CD1c-positive myeloid dendritic cell (primary cell): ENCODE measurements around the gene NOL4L.

Source experiments
- DNase-seq: peaks from one replicate; pipeline ENCODE4 v3.0.0-alpha.2; 2016; ENCODE audit errors: extremely low spot score

The NOL4L gene

GRCh38 chr20:32613192-32614053 is 28.3 kb upstream of the NOL4L start:
- DNase-seq: no peak

- no peak for DNase-seq
These were observed 27.4 kb upstream of the NOL4L start for GRCh38 chr20:32612351-32613191.

GRCh38 chr20:32611868-32612267 is 26.7 kb upstream of the NOL4L start:
- no peak for DNase-seq

- no peak for DNase-seq
These were observed 26.2 kb upstream of the NOL4L start for GRCh38 chr20:32611286-32611685.

- DNase-seq: no peak
These were observed 25.5 kb upstream of the NOL4L start for GRCh38 chr20:32610472-32611218.

GRCh38 chr20:32609993-32610392 is 24.9 kb upstream of the NOL4L start:
- no peak for DNase-seq

- no peak for DNase-seq
These were observed 24.1 kb upstream of the NOL4L start for GRCh38 chr20:32609111-32609773.

GRCh38 chr20:32608664-32609015 is 23.5 kb upstream of the NOL4L start:
- DNase-seq: no peak

- no peak for DNase-seq
These were observed 22.9 kb upstream of the NOL4L start for GRCh38 chr20:32607727-32608663.

GRCh38 chr20:32607324-32607723 is 22.2 kb upstream of the NOL4L start:
- no peak for DNase-seq

- no peak for DNase-seq
These were observed 21.7 kb upstream of the NOL4L start for GRCh38 chr20:32606790-32607189.

- no peak for DNase-seq
These were observed 21.0 kb upstream of the NOL4L start for GRCh38 chr20:32606107-32606506.

- DNase-seq: peak; percentile 84
These were observed 20.1 kb upstream of the NOL4L start for GRCh38 chr20:32605167-32605656.

- DNase-seq: peak; percentile 76
These were observed 18.1 kb upstream of the NOL4L start for GRCh38 chr20:32603046-32603726.

- no peak for DNase-seq
These were observed 17.1 kb upstream of the NOL4L start for GRCh38 chr20:32602273-32602672.

- no peak for DNase-seq
These were observed 15.6 kb upstream of the NOL4L start for GRCh38 chr20:32600681-32601237.

GRCh38 chr20:32599783-32600340 is 14.7 kb upstream of the NOL4L start:
- no peak for DNase-seq

- DNase-seq: no peak
These were observed 13.5 kb upstream of the NOL4L start for GRCh38 chr20:32598606-32599005.

- no peak for DNase-seq
These were observed 12.6 kb upstream of the NOL4L start for GRCh38 chr20:32597714-32598113.
